HL-60/S4 treated with retinoic acid at 250 ng/mL for 4 days and 3 days (cell line): ENCODE measurements around the gene FHL5.
"Not testable (repeated sequence)": the region's sequence is repeated elsewhere in the genome, so short reads cannot be mapped to it uniquely, and the experiment has no call there.

ENCODE experiments used
- in situ Hi-C: fragments of 300-500 bp; cut with MboI; formaldehyde crosslinking; loops from 2 replicates; pipeline ENCODE4 v1.7.0; 2022; ENCODE audit warnings: low sequenced_read_pairs

The FHL5 gene

GRCh38 chr6:96608074-96608473 lies 45.1 kb downstream of the FHL5 start:
- in situ Hi-C loops, result loop anchor here (25.0 kb wide), 1 partner anchor 454 kb away; no protein-coding TSS in a partner anchor

- in situ Hi-C loops, result loop anchor here (25.0 kb wide), 1 partner anchor 452 kb away; no protein-coding TSS in a partner anchor
Observed at GRCh38 chr6:96610019-96610418, 47.1 kb downstream of the FHL5 start.

- in situ Hi-C loops, result loop anchor here (25.0 kb wide), 1 partner anchor 451 kb away; no protein-coding TSS in a partner anchor
Observed at GRCh38 chr6:96611342-96611991, 48.5 kb downstream of the FHL5 start.

- in situ Hi-C loops, result loop anchor here (25.0 kb wide), 1 partner anchor 449 kb away; no protein-coding TSS in a partner anchor
Observed at GRCh38 chr6:96613291-96613999, 50.5 kb downstream of the FHL5 start.

- in situ Hi-C loops, result loop anchor here (25.0 kb wide), 1 partner anchor 441 kb away; no protein-coding TSS in a partner anchor
Observed at GRCh38 chr6:96620851-96621250, 57.9 kb downstream of the FHL5 start.

GRCh38 chr6:96621983-96622382 lies 59.1 kb downstream of the FHL5 start:
- in situ Hi-C loops, result loop anchor here (25.0 kb wide), 1 partner anchor 440 kb away; no protein-coding TSS in a partner anchor

GRCh38 chr6:96624957-96625356 lies 62.0 kb downstream of the FHL5 start:
- in situ Hi-C loops, result loop anchor here (25.0 kb wide), 1 partner anchor 437 kb away; no protein-coding TSS in a partner anchor

- in situ Hi-C loops, result no loop called here
Observed at GRCh38 chr6:96626759-96627364, 63.9 kb downstream of the FHL5 start.

- in situ Hi-C loops, result no loop called here
Observed at GRCh38 chr6:96631248-96631647, 68.3 kb downstream of the FHL5 start.

GRCh38 chr6:96637979-96638378 lies 75.1 kb downstream of the FHL5 start:
- in situ Hi-C loops, result not testable (repeated sequence)

- in situ Hi-C loops, result no loop called here
Observed at GRCh38 chr6:96645106-96645505, 82.2 kb downstream of the FHL5 start.

GRCh38 chr6:96649926-96650325 lies 87.0 kb downstream of the FHL5 start:
- in situ Hi-C loops, result no loop called here

GRCh38 chr6:96651816-96652215 lies 88.9 kb downstream of the FHL5 start:
- in situ Hi-C loops, result no loop called here

GRCh38 chr6:96652552-96652951 lies 89.6 kb downstream of the FHL5 start:
- in situ Hi-C loops, result no loop called here

- in situ Hi-C loops, result no loop called here
Observed at GRCh38 chr6:96653181-96653580, 90.3 kb downstream of the FHL5 start.

GRCh38 chr6:96656567-96656966 lies 93.6 kb downstream of the FHL5 start:
- in situ Hi-C loops, result no loop called here

GRCh38 chr6:96657344-96657743 lies 94.4 kb downstream of the FHL5 start:
- in situ Hi-C loops, result no loop called here

GRCh38 chr6:96659084-96659845 lies 96.3 kb downstream of the FHL5 start:
- in situ Hi-C loops, result no loop called here
